GF-D8 (cell line): ENCODE results near the gene DMRTB1.

ENCODE experiments used
- DNase-seq: peaks from one replicate; lab custom pipeline; 2025; lab: John Stamatoyannopoulos, UW

Gene DMRTB1

GRCh38 chr1:53508056-53508990 lies 49.1 kb downstream of the DMRTB1 start:
- DNase-seq, result no peak

- no peak for DNase-seq
Measured at GRCh38 chr1:53508991-53509666, 49.9 kb downstream of the DMRTB1 start.

- no peak for DNase-seq
Measured at GRCh38 chr1:53509775-53510174, 50.6 kb downstream of the DMRTB1 start.

GRCh38 chr1:53510215-53510614 lies 51.0 kb downstream of the DMRTB1 start:
- no peak for DNase-seq

- no peak for DNase-seq
Measured at GRCh38 chr1:53511323-53511932, 52.2 kb downstream of the DMRTB1 start.

- no peak for DNase-seq
Measured at GRCh38 chr1:53511933-53512806, 53.0 kb downstream of the DMRTB1 start.

GRCh38 chr1:53512807-53513755 lies 53.9 kb downstream of the DMRTB1 start:
- DNase-seq, result no peak

DNA sequence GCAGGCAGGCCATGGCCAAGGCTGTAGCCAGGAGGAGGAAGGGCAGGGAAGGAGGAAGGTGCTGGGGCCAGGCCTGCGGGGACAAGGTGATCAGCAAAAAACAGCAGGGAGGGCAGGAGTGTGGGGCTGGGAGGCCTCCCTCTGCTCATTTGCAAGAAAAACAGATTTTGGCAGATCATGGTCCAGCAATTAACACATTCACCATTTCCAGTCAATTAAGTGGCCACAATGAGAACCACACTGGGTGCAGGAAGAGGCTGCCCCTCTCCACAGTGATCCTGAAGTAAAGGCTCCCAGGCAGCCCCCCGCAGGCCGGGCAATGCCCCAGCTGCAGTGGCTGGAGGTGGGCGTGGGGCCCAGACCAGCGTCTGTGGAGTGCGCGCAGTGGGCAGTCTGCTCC lies 54.6 kb downstream of the DMRTB1 start:
- DNase-seq, result no peak

DNA sequence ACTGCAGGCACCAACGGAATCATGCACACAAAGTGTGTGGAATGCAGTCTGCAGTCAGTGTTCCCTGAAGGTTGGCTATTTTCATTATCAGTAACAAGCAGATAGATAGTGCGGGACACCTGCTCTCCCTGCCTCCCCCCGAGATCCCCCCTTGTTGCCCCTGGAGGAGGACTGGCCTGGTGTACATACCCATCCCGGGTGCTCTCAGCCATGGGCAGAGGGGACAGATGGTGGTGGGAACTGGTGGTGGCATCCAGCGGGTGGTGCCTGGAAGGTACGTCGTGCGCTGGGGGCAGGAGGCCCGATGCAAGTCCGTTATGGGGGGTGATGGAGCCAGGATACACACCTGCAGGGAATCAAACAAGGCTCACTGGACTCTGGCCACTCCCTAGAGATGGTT lies 55.2 kb downstream of the DMRTB1 start:
- DNase-seq, result no peak

GRCh38 chr1:53516181-53516580 lies 57.0 kb downstream of the DMRTB1 start:
- DNase-seq, result no peak
